ENCODE measurements around the gene ZNF600.
A peak's percentile ranks its signal among the peaks of the same experiment; 100 is the strongest.
"Not testable (repeated sequence)": the region's sequence is repeated elsewhere in the genome, so short reads cannot be mapped to it uniquely, and the experiment has no call there.

ZNF600 gene

DNA sequence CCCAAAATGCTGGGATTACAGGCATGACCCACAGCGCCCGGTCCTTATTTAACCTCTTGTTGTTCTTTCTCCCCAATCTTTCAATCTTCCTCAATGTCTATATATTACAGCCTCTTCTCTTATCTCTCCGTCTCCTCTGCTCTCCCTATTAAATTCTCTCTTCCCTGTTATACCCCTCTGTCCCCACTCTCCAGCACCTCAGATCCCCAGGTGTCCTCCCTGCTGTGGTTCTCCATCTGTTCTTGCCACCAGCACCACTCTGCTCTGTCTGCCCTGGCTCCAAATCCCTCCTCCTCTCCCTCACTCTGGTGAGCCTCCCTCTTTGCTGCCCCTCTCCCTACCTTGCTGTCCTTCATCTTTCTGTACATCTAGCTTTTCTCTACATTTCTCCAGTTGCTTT, 1.1 kb downstream of the ZNF600 start:
- POLR2A ChIA-PET, result no interaction called here
- 100% methylated on average over 3 of the region's 3 CpGs for WGBS (ENCODE audit: insufficient coverage)
- H3K4me1 ChIP-seq (ENCODE audit: control extremely low read depth in 1 of 4, control insufficient read depth in 4 of 4, insufficient read depth in 4 of 4, low read length in 3 of 4), result peaks cover 0 to 13% (median 8%) of the 10 kb centered on the region in 4 experiments
- DNase-seq, result no peak
- H3K27me3 ChIP-seq (replicated peaks in 2 of 5; ENCODE audit: control insufficient read depth in 4 of 5, insufficient read depth in 5 of 5, low read length in 4 of 5), result no peaks in the 10 kb centered on the region
- CTCF ChIA-PET, result no interaction called here
- H3K4me3 ChIP-seq (ENCODE audit: control insufficient read depth in 1 of 7, extremely low read depth in 1 of 7, insufficient read depth in 4 of 7, low read depth in 2 of 7, low read length in 6 of 7), result peak overlapping the region in 5 of 7 experiments; percentile 79 to 93 (median 87)
- H3K27ac ChIP-seq (ENCODE audit: insufficient read depth in 1 of 2, low read depth in 1 of 2, low read length in 2 of 2, poor library complexity in 1 of 2, severe bottlenecking in 2 of 2), result no peak overlapping the region
- H3K36me3 ChIP-seq (ENCODE audit: control insufficient read depth in 4 of 4, insufficient read depth in 4 of 4, low read length in 3 of 4), result peaks cover 0 to 13% (median 7%) of the 10 kb centered on the region in 4 experiments
- peaks cover 0 to 16% (median 0%) of the 10 kb centered on the region in 5 experiments for H3K9me3 ChIP-seq (ENCODE audit: control extremely low read depth in 1 of 5, control insufficient read depth in 4 of 5, insufficient read depth in 2 of 5, low read depth in 1 of 5, low read length in 4 of 5)

DNA sequence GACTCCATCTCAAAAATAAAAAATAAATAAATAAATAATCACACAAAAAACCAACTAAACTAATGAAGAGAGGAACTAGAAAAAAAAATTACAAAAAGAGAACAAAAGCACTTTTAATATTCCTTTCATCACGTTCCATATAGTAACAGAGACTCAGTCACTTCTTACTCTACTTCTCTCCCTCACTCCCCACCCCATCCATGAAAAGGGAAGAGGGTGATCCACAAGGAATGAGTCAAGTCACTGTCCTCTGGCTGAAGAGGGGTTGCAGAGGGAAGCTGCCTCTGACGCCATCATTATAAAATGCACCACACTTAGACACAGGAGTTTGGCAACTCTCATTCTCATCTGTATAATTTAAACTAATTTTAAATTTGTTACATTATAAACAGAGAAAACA, 3.7 kb downstream of the ZNF600 start:
- peaks cover 0 to 23% (median 13%) of the 10 kb centered on the region in 4 experiments for H3K36me3 ChIP-seq (ENCODE audit: control insufficient read depth in 4 of 4, insufficient read depth in 4 of 4, low read length in 3 of 4)
- POLR2A ChIA-PET; CTCF ChIA-PET; H3K27me3 ChIP-seq (replicated peaks in 2 of 5; ENCODE audit: control insufficient read depth in 4 of 5, insufficient read depth in 5 of 5, low read length in 4 of 5); H3K27ac ChIP-seq (ENCODE audit: insufficient read depth in 1 of 2, low read depth in 1 of 2, low read length in 2 of 2, poor library complexity in 1 of 2, severe bottlenecking in 2 of 2); H3K4me3 ChIP-seq (ENCODE audit: control insufficient read depth in 1 of 7, extremely low read depth in 1 of 7, insufficient read depth in 4 of 7, low read depth in 2 of 7, low read length in 6 of 7); H3K9me3 ChIP-seq (ENCODE audit: control extremely low read depth in 1 of 5, control insufficient read depth in 4 of 5, insufficient read depth in 2 of 5, low read depth in 1 of 5, low read length in 4 of 5); DNase-seq: not testable (repeated sequence)
- no CpG with 5 or more reads among the region's 2 CpGs for WGBS (ENCODE audit: insufficient coverage)
- peaks cover 0 to 21% (median 8%) of the 10 kb centered on the region in 4 experiments for H3K4me1 ChIP-seq (ENCODE audit: control extremely low read depth in 1 of 4, control insufficient read depth in 4 of 4, insufficient read depth in 4 of 4, low read length in 3 of 4)

DNA sequence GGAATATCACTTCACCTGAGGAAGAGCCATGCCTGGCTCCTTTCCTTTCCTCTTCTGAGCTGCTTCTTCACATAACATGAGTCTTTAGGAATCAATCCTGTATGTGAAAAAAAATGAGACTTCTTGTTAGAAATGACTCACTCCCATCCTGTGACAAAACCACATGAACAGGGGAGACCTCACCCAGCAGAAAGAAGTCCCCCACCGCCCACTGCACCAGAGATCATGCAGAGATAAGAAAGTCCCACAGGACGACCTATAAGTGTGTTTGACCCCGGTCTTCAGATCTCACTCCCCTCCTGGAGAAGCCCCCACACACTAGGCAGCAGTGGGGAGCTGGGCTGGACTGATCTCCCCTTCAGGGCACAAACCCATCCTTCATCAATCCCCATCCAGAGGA, 7.8 kb downstream of the ZNF600 start:
- H3K4me1 ChIP-seq (ENCODE audit: control extremely low read depth in 1 of 4, control insufficient read depth in 4 of 4, insufficient read depth in 4 of 4, low read length in 3 of 4), result peaks cover 0 to 8% (median 0%) of the 10 kb centered on the region in 4 experiments
- H3K9me3 ChIP-seq (ENCODE audit: control extremely low read depth in 1 of 5, control insufficient read depth in 4 of 5, insufficient read depth in 2 of 5, low read depth in 1 of 5, low read length in 4 of 5), result peaks cover 0 to 17% (median 3%) of the 10 kb centered on the region in 5 experiments
- no CpG with 5 or more reads among the region's 3 CpGs for WGBS (ENCODE audit: insufficient coverage)
- peak overlapping the region in 1 of 2 experiments; percentile 43 for H3K27ac ChIP-seq (ENCODE audit: insufficient read depth in 1 of 2, low read depth in 1 of 2, low read length in 2 of 2, poor library complexity in 1 of 2, severe bottlenecking in 2 of 2)
- ChIA-PET CTCF (no interaction called here), POLR2A (no interaction called here)
- H3K4me3 ChIP-seq (ENCODE audit: control insufficient read depth in 1 of 7, extremely low read depth in 1 of 7, insufficient read depth in 4 of 7, low read depth in 2 of 7, low read length in 6 of 7), result no peak overlapping the region
- peaks cover 5 to 53% (median 26%) of the 10 kb centered on the region in 4 experiments for H3K36me3 ChIP-seq (ENCODE audit: control insufficient read depth in 4 of 4, insufficient read depth in 4 of 4, low read length in 3 of 4)
- no peaks in the 10 kb centered on the region for H3K27me3 ChIP-seq (replicated peaks in 2 of 5; ENCODE audit: control insufficient read depth in 4 of 5, insufficient read depth in 5 of 5, low read length in 4 of 5)
- peak; percentile 8 to 46 (median 44) for DNase-seq

DNA sequence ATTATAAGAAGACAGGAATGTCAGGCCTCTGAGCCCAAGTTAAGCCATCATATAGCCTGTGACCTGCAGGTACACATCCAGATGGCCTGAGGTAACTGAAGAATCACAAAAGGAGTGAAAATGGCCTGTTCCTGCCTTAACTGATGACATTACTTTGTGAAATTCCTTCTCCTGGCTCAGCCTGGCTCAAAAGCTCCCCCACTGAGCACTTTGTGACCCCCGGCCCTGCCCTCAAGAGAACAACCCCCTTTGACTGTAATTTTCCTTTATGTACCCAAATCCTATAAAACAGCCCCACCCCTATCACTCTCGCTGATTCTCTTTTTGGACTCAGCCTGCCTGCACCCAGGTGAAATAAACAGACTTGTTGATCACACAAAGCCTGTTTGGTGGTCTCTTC, 30.1 kb downstream of the ZNF600 start:
- H3K27ac ChIP-seq (ENCODE audit: insufficient read depth in 1 of 2, low read depth in 1 of 2, low read length in 2 of 2, poor library complexity in 1 of 2, severe bottlenecking in 2 of 2); H3K36me3 ChIP-seq (ENCODE audit: control insufficient read depth in 4 of 4, insufficient read depth in 4 of 4, low read length in 3 of 4); H3K4me1 ChIP-seq (ENCODE audit: control extremely low read depth in 1 of 4, control insufficient read depth in 4 of 4, insufficient read depth in 4 of 4, low read length in 3 of 4); DNase-seq; POLR2A ChIA-PET; CTCF ChIA-PET; H3K4me3 ChIP-seq (ENCODE audit: control insufficient read depth in 1 of 7, extremely low read depth in 1 of 7, insufficient read depth in 4 of 7, low read depth in 2 of 7, low read length in 6 of 7); H3K9me3 ChIP-seq (ENCODE audit: control extremely low read depth in 1 of 5, control insufficient read depth in 4 of 5, insufficient read depth in 2 of 5, low read depth in 1 of 5, low read length in 4 of 5); H3K27me3 ChIP-seq (replicated peaks in 2 of 5; ENCODE audit: control insufficient read depth in 4 of 5, insufficient read depth in 5 of 5, low read length in 4 of 5): not testable (repeated sequence)
- 100% methylated on average over 1 of the region's 2 CpGs for WGBS (ENCODE audit: insufficient coverage)

DNA sequence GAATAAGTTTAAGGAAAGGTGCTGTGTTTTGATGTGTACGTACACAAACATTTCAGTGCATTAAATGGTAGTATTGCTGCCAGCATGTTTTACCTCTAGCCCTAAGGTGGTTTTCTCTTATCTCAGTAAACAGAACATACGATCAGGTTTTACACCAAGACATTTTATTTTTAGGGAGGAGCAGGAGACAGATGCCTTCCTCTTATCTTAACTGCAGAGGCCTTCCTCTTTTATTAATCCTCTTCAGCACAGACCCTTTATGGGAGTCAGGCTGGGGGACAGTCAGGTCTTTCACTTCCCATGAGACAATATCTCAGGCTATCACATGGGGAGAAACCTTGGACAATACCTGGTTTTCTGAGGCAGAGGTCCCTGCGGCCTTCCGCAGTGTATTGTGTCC, 36.8 kb downstream of the ZNF600 start:
- ChIA-PET CTCF (no interaction called here), POLR2A (no interaction called here)

DNA sequence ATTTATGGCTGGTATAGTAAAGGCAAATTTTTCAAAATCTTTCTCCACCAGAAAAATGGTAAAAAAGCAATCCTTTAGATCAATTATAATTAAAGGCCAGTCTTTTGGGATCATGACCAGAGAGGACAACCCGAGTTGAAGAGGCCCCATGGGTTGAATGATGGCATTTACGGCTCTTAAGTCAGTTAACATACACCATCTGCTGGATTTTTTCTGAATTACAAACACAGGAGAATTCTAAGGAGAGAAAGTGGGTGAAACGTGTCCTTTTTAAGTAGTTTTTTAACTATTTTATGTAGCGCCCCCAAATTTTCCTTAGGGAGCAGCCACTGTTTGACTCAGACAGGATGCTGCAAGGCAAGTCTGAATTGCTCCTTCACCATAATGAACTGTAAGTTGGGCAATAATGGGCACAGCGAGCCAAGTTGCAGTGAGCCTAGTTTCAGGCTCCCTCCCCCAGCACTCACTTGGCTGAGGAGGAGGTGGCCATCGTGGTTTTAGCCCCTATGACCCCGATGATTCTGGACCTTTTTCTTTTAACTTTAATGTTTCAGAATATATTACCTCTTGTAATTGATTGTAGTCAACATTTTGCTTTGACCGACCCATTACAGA, 38.1 kb downstream of the ZNF600 start:
- 33% methylated on average over 2 of the region's 8 CpGs for WGBS (ENCODE audit: insufficient coverage)
- peak; percentile 49 to 74 (median 71) for DNase-seq
- ChIA-PET POLR2A (no interaction called here), CTCF (interaction anchor here (0.9 kb wide), 1 partner anchor 500 kb away, joined by 3 read pairs; no protein-coding TSS in a partner anchor)
- H3K4me3 ChIP-seq (ENCODE audit: control insufficient read depth in 1 of 7, extremely low read depth in 1 of 7, insufficient read depth in 4 of 7, low read depth in 2 of 7, low read length in 6 of 7), result peak overlapping the region in 1 of 7 experiments; percentile 18
- H3K4me1 ChIP-seq (ENCODE audit: control extremely low read depth in 1 of 4, control insufficient read depth in 4 of 4, insufficient read depth in 4 of 4, low read length in 3 of 4), result peaks cover 0 to 5% (median 0%) of the 10 kb centered on the region in 4 experiments
- no peak overlapping the region for H3K27ac ChIP-seq (ENCODE audit: insufficient read depth in 1 of 2, low read depth in 1 of 2, low read length in 2 of 2, poor library complexity in 1 of 2, severe bottlenecking in 2 of 2)
- H3K9me3 ChIP-seq (ENCODE audit: control extremely low read depth in 1 of 5, control insufficient read depth in 4 of 5, insufficient read depth in 2 of 5, low read depth in 1 of 5, low read length in 4 of 5), result peaks cover 0 to under 1% (median 0%) of the 10 kb centered on the region in 5 experiments
- no peaks in the 10 kb centered on the region for H3K27me3 ChIP-seq (replicated peaks in 2 of 5; ENCODE audit: control insufficient read depth in 4 of 5, insufficient read depth in 5 of 5, low read length in 4 of 5)
- H3K36me3 ChIP-seq (ENCODE audit: control insufficient read depth in 4 of 4, insufficient read depth in 4 of 4, low read length in 3 of 4), result no peaks in the 10 kb centered on the region

More for the DNA sequence above, 36.8 kb downstream of the ZNF600 start:
- Histone ChIP-seq H3K27ac (ENCODE audit: insufficient read depth in 1 of 2, low read depth in 1 of 2, low read length in 2 of 2, poor library complexity in 1 of 2, severe bottlenecking in 2 of 2) (no peak overlapping the region), H3K4me3 (ENCODE audit: control insufficient read depth in 1 of 7, extremely low read depth in 1 of 7, insufficient read depth in 4 of 7, low read depth in 2 of 7, low read length in 6 of 7) (no peak overlapping the region), H3K4me1 (ENCODE audit: control extremely low read depth in 1 of 4, control insufficient read depth in 4 of 4, insufficient read depth in 4 of 4, low read length in 3 of 4) (peaks cover 0 to 5% (median 0%) of the 10 kb centered on the region in 4 experiments), H3K9me3 (ENCODE audit: control extremely low read depth in 1 of 5, control insufficient read depth in 4 of 5, insufficient read depth in 2 of 5, low read depth in 1 of 5, low read length in 4 of 5) (no peaks in the 10 kb centered on the region), H3K36me3 (ENCODE audit: control insufficient read depth in 4 of 4, insufficient read depth in 4 of 4, low read length in 3 of 4) (no peaks in the 10 kb centered on the region), H3K27me3 (replicated peaks in 2 of 5; ENCODE audit: control insufficient read depth in 4 of 5, insufficient read depth in 5 of 5, low read length in 4 of 5) (no peaks in the 10 kb centered on the region)
- peak; percentile 9 to 68 (median 36) for DNase-seq
- 14% methylated on average over 1 of the region's 4 CpGs for WGBS (ENCODE audit: insufficient coverage)

DNA sequence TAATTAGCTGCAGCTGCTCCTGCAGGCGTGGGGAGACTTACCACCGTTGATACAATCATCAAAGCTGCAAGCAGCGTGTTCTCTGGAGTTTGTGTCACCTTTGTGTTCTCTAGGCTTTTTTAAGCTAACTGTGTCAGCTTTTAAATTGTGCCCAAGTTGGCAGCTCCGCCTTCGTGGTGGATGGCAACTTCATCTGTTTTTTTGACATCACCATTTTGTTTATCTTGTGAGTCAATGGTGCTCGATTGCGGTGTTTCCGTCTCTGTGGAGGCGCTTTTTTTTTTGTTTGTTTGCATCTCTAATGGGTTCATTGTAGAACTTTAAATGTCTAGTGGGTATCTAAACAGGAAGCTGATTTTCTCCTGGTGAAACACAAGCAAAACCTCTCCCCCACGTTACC, 40.7 kb downstream of the ZNF600 start:
- H3K9me3 ChIP-seq (ENCODE audit: control extremely low read depth in 1 of 5, control insufficient read depth in 4 of 5, insufficient read depth in 2 of 5, low read depth in 1 of 5, low read length in 4 of 5), result not testable (repeated sequence)

More for the DNA sequence above, 40.7 kb downstream of the ZNF600 start:
- H3K36me3 ChIP-seq (ENCODE audit: control insufficient read depth in 4 of 4, insufficient read depth in 4 of 4, low read length in 3 of 4); DNase-seq; H3K27ac ChIP-seq (ENCODE audit: insufficient read depth in 1 of 2, low read depth in 1 of 2, low read length in 2 of 2, poor library complexity in 1 of 2, severe bottlenecking in 2 of 2); H3K4me3 ChIP-seq (ENCODE audit: control insufficient read depth in 1 of 7, extremely low read depth in 1 of 7, insufficient read depth in 4 of 7, low read depth in 2 of 7, low read length in 6 of 7); H3K27me3 ChIP-seq (replicated peaks in 2 of 5; ENCODE audit: control insufficient read depth in 4 of 5, insufficient read depth in 5 of 5, low read length in 4 of 5); POLR2A ChIA-PET: not testable (repeated sequence)
- peaks cover 0 to 11% (median 0%) of the 10 kb centered on the region in 4 experiments for H3K4me1 ChIP-seq (ENCODE audit: control extremely low read depth in 1 of 4, control insufficient read depth in 4 of 4, insufficient read depth in 4 of 4, low read length in 3 of 4)
- WGBS (ENCODE audit: insufficient coverage), result 86% methylated on average over 5 of the region's 10 CpGs
- CTCF ChIA-PET, result interaction anchor here (0.9 to 2.1 kb wide), 2 partner anchors 11 to 498 kb away, joined by 3 to 10 read pairs; partner anchors contain the start of gene ZNF611
